Glutamatergic neuron (in vitro differentiated cells): Measurements from ENCODE around the gene RBMXL3. TPM values are rescaled to one million over a fixed set of nuclear protein-coding genes. Genes with fewer than 3 reads are reported as not detected.
A peak's percentile ranks its signal among the peaks of the same experiment; 100 is the strongest.

Experiments
- DNase-seq: peaks from one replicate; pipeline ENCODE4 v3.0.0; 2022
- H3K27ac Mint-ChIP-seq: one replicate; pipeline ENCODE4 v1.8.0; 2020; ENCODE audit warnings: mild to moderate bottlenecking, mixed read lengths, inconsistent platforms; ENCODE audit not compliant: unreplicated experiment
- H3K27me3 Mint-ChIP-seq: one replicate; pipeline ENCODE4 v1.8.0; 2020; ENCODE audit warnings: mild to moderate bottlenecking, moderate library complexity, mixed read lengths, inconsistent platforms; ENCODE audit not compliant: unreplicated experiment
- H3K36me3 Mint-ChIP-seq: one replicate; pipeline ENCODE4 v1.8.0; 2020; ENCODE audit warnings: mild to moderate bottlenecking, mixed read lengths, inconsistent platforms; ENCODE audit not compliant: unreplicated experiment
- H3K4me1 Mint-ChIP-seq: one replicate; pipeline ENCODE4 v1.8.0; 2020; ENCODE audit warnings: mild to moderate bottlenecking, low read depth, mixed read lengths, inconsistent platforms; ENCODE audit not compliant: unreplicated experiment
- H3K4me3 Mint-ChIP-seq: one replicate; pipeline ENCODE4 v1.8.0; 2020; ENCODE audit warnings: mild to moderate bottlenecking, mixed read lengths, inconsistent platforms; ENCODE audit not compliant: unreplicated experiment
- H3K9me3 Mint-ChIP-seq: one replicate; pipeline ENCODE4 v1.8.0; 2020; ENCODE audit warnings: mild to moderate bottlenecking, moderate library complexity, mixed read lengths, inconsistent platforms; ENCODE audit not compliant: unreplicated experiment
- CTCF ChIP-seq: fragments of 200-600 bp; sonication (generic); IDR thresholded peaks from one replicate; pipeline ENCODE4 v1.5.0; 2021; ENCODE audit not compliant: partially characterized antibody, unreplicated experiment
- total RNA-seq: library from RNA; stranded (reverse); fragmentation: NEBNext Ultra II Directional; extraction: Animal tissue kit (Norgen Biotek cat#: 25700); gene quantifications from one replicate; pipeline ENCODE4 v1.2.1, GENCODE V29; 2021; ENCODE audit not compliant: unreplicated experiment

The RBMXL3 gene
- total RNA-seq, 1 donor from 2014 or later = not detected

- H3K4me3 Mint-ChIP-seq = peak overlapping the region; percentile 96
- TF ChIP-seq CTCF = no peak
- no peaks in the 10 kb centered on the region for H3K36me3 Mint-ChIP-seq
- peaks cover 14% of the 10 kb centered on the region for H3K4me1 Mint-ChIP-seq
- H3K27ac Mint-ChIP-seq = peak overlapping the region; percentile 90
- H3K27me3 Mint-ChIP-seq = no peaks in the 10 kb centered on the region
- DNase-seq = no peak
- H3K9me3 Mint-ChIP-seq = no peaks in the 10 kb centered on the region
These were observed 43.8 kb downstream of the RBMXL3 start for GRCh38 chrX:115232933-115233496.

DNA sequence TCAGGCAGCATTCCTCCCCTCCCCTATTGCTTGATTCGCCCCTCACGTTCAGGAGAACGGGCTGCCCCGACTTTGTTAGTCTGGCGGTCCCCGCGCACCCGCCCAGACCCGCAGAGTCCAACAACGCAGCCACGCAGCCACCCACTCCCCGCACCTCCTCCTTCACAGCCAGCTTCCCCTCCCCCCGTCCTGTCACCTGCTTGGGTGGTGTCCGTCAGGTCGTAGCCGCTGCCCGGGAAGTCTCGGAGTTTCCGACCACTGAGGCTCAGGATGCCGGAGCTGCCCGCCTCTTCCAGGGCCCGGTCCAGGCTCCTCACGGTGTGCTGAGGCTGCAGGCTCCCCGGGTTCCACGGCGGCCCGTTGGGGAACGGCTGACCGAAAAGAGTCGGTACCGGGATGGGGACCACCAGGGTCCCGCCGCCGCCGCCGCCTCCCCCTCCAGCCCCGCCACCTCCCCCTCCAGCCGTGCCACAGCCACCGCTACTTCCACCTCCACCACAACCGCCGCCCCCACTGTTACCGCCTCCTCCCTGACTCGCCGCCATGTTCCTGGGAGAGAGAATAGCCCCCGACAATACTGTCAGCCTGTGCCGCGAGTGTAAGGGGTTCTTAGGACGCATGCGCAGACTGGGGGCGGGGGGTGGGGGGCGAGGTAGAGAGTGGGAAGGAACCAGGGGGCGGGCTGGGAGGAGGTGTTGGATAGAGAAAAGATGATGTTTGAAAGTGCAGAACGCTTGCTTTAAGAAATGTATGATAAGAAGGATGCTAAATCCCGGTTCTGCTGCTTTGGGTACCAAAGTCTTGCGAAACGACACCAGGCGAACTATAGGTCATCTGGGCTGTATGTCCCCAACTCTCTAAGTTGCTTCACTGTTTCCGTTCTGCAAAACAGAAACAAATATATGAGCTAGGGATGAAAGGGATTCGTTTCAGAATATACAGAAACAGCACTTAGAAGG, 44.6 kb downstream of the RBMXL3 start, which contains the start of gene LRCH2:
TSS of gene LRCH2 (minus strand) at position 600 of the 959 bp plus-strand sequence. CDS start at position 545, 55 bp downstream.
- peak within 1 kb of the TSS; percentile 90 for H3K27ac Mint-ChIP-seq
- H3K4me1 Mint-ChIP-seq = peaks cover 14% of the 10 kb centered on the region
- TF ChIP-seq CTCF = no peak
- DNase-seq = peak; percentile 49
- H3K4me3 Mint-ChIP-seq = peak within 1 kb of the TSS; percentile 96
- H3K27me3 Mint-ChIP-seq = no peaks in the 10 kb centered on the region
- H3K36me3 Mint-ChIP-seq = no peaks in the 10 kb centered on the region
- no peaks in the 10 kb centered on the region for H3K9me3 Mint-ChIP-seq

- Mint-ChIP-seq H3K27me3 (no peaks in the 10 kb centered on the region), H3K9me3 (no peaks in the 10 kb centered on the region), H3K36me3 (no peaks in the 10 kb centered on the region), H3K4me3 (peak overlapping the region; percentile 79), H3K27ac (no peak overlapping the region), H3K4me1 (peaks cover 14% of the 10 kb centered on the region)
- DNase-seq = no peak
- TF ChIP-seq CTCF = no peak
These were observed 45.3 kb downstream of the RBMXL3 start for GRCh38 chrX:115234461-115234860.

DNA sequence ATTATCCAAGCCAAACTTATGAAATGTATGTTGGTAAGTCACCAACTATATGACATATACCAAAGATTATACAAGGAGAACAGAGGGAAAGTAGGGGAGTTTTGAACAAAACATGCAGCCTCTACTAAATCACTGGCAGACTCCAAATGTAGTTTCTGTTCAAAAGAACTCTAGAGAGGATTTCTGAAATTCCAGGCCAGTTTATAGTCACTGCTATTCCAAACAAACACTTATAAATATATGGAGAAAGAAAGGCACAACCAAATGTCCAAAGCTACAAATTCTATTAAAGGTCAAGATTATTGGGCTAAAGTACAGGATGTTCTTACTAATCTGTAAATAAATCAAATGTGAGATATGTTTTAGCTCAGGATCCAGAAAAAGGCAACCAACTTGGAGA, 47.4 kb downstream of the RBMXL3 start:
- DNase-seq = no peak
- no peak for TF ChIP-seq CTCF
- H3K27ac Mint-ChIP-seq = no peak overlapping the region
- peaks cover 4% of the 10 kb centered on the region for H3K4me1 Mint-ChIP-seq
- H3K27me3 Mint-ChIP-seq = no peaks in the 10 kb centered on the region
- no peaks in the 10 kb centered on the region for H3K36me3 Mint-ChIP-seq
- H3K4me3 Mint-ChIP-seq = no peak overlapping the region
- no peaks in the 10 kb centered on the region for H3K9me3 Mint-ChIP-seq

GRCh38 chrX:115237056-115237455, 47.8 kb downstream of the RBMXL3 start:
- Mint-ChIP-seq H3K4me3 (no peak overlapping the region), H3K9me3 (no peaks in the 10 kb centered on the region), H3K27ac (no peak overlapping the region), H3K4me1 (peaks cover under 1% of the 10 kb centered on the region), H3K36me3 (no peaks in the 10 kb centered on the region), H3K27me3 (no peaks in the 10 kb centered on the region)
- DNase-seq = no peak
- no peak for TF ChIP-seq CTCF
